ENCODE results near the gene SHC4.
"Not testable (repeated sequence)": the region's sequence is repeated elsewhere in the genome, so short reads cannot be mapped to it uniquely, and the experiment has no call there.

SHC4 gene

GRCh38 chr15:48794697-48795134 lies 169.0 kb downstream of the SHC4 start:
- H3K4me3 ChIP-seq (ENCODE audit: low read depth, low read length), result no peak overlapping the region
- TF ChIP-seq MAX (IDR thresholded peaks at IDR 0.05; ENCODE audit: low read depth, low read length), result no peak
- no peak for TF ChIP-seq POLR2A (IDR thresholded peaks at IDR 0.05; ENCODE audit: extremely low read depth, insufficient read length)
- no peak for TF ChIP-seq MYC (IDR thresholded peaks at IDR 0.05; ENCODE audit: low read depth, low read length)
- TF ChIP-seq CTCF (IDR thresholded peaks at IDR 0.05; ENCODE audit: low read depth, low read length), result no peak
- peak; percentile 62 for DNase-seq (ENCODE audit: low read depth)

GRCh38 chr15:48792408-48792807 lies 171.3 kb downstream of the SHC4 start:
- no peak for DNase-seq (ENCODE audit: low read depth)
- TF ChIP-seq MAX (IDR thresholded peaks at IDR 0.05; ENCODE audit: low read depth, low read length) (no peak), MYC (IDR thresholded peaks at IDR 0.05; ENCODE audit: low read depth, low read length) (no peak), POLR2A (IDR thresholded peaks at IDR 0.05; ENCODE audit: extremely low read depth, insufficient read length) (no peak), CTCF (IDR thresholded peaks at IDR 0.05; ENCODE audit: low read depth, low read length) (no peak)

GRCh38 chr15:48790466-48791115 lies 173.1 kb downstream of the SHC4 start:
- DNase-seq (ENCODE audit: low read depth); H3K4me3 ChIP-seq (ENCODE audit: low read depth, low read length): not testable (repeated sequence)

More at GRCh38 chr15:48792408-48792807, 171.3 kb downstream of the SHC4 start:
- no peak overlapping the region for H3K4me3 ChIP-seq (ENCODE audit: low read depth, low read length)

GRCh38 chr15:48785712-48786111 lies 178.0 kb downstream of the SHC4 start:
- DNase-seq (ENCODE audit: low read depth), result no peak
- no peak for TF ChIP-seq POLR2A (IDR thresholded peaks at IDR 0.05; ENCODE audit: extremely low read depth, insufficient read length)
- no peak for TF ChIP-seq MYC (IDR thresholded peaks at IDR 0.05; ENCODE audit: low read depth, low read length)
- no peak for TF ChIP-seq CTCF (IDR thresholded peaks at IDR 0.05; ENCODE audit: low read depth, low read length)
- no peak for TF ChIP-seq MAX (IDR thresholded peaks at IDR 0.05; ENCODE audit: low read depth, low read length)
- no peak overlapping the region for H3K4me3 ChIP-seq (ENCODE audit: low read depth, low read length)

- TF ChIP-seq CTCF (IDR thresholded peaks at IDR 0.05; ENCODE audit: low read depth, low read length) (no peak), MYC (IDR thresholded peaks at IDR 0.05; ENCODE audit: low read depth, low read length) (no peak), POLR2A (IDR thresholded peaks at IDR 0.05; ENCODE audit: extremely low read depth, insufficient read length) (no peak), MAX (IDR thresholded peaks at IDR 0.05; ENCODE audit: low read depth, low read length) (no peak)
- H3K4me3 ChIP-seq (ENCODE audit: low read depth, low read length), result no peak overlapping the region
- DNase-seq (ENCODE audit: low read depth), result no peak
Observed at GRCh38 chr15:48785195-48785594, 178.5 kb downstream of the SHC4 start.

- DNase-seq (ENCODE audit: low read depth), result no peak
- H3K4me3 ChIP-seq (ENCODE audit: low read depth, low read length), result no peak overlapping the region
- TF ChIP-seq MAX (IDR thresholded peaks at IDR 0.05; ENCODE audit: low read depth, low read length), result no peak
- no peak for TF ChIP-seq MYC (IDR thresholded peaks at IDR 0.05; ENCODE audit: low read depth, low read length)
- no peak for TF ChIP-seq POLR2A (IDR thresholded peaks at IDR 0.05; ENCODE audit: extremely low read depth, insufficient read length)
- no peak for TF ChIP-seq CTCF (IDR thresholded peaks at IDR 0.05; ENCODE audit: low read depth, low read length)
Observed at GRCh38 chr15:48784756-48785155, 179.0 kb downstream of the SHC4 start.
